GM12878 (cell line): ENCODE results near the gene RMC1. TPM values are rescaled to one million over a fixed set of nuclear protein-coding genes. Genes with fewer than 3 reads are reported as not detected.
A peak's percentile ranks its signal among the peaks of the same experiment; 100 is the strongest.

ENCODE experiments used
- ATAC-seq: fragments of 200-7000 bp; cut with Tn5 transposase; 3 replicates; pipeline ENCODE4 v1.9.1; 2020; ENCODE audit warnings: mild to moderate bottlenecking, moderate library complexity
- BruUV-seq: library from RNA; stranded (reverse); fragments of 400-500 nt; replicated peaks from 2 replicates; lab custom pipeline; 2021; lab: Mats Ljungman, UMichigan
- CTCF ChIA-PET: fragments of 300-600 bp; sonication (Branson Sonifier 250); formaldehyde crosslinking; extraction: SDS; loops from one replicate; lab custom pipeline; 2021; ENCODE audit warnings: inconsistent platforms; lab: Yijun Ruan, JAX
- POLR2A ChIA-PET: fragments of 350-600 bp; formaldehyde crosslinking; extraction: SDS; loops from one replicate; lab custom pipeline; 2021; ENCODE audit warnings: inconsistent platforms; lab: Charles Lee
- RAD21 ChIA-PET: fragments of 300-600 bp; sonication (Branson Sonifier 250); formaldehyde crosslinking; loops from one replicate; lab custom pipeline; 2023; ENCODE audit warnings: antibody characterized with exemption; ENCODE audit not compliant: unreplicated experiment; lab: Charles Lee
- SMC1A ChIA-PET: fragments of 300-600 bp; sonication (Branson Sonifier 250); formaldehyde crosslinking; loops from one replicate; lab custom pipeline; 2023; ENCODE audit not compliant: unreplicated experiment, uncharacterized antibody; lab: Charles Lee
- DNase-seq: peaks from one replicate; pipeline ENCODE4 v3.0.0-alpha.2; 2011; ENCODE audit warnings: low read depth, low spot score
- FAIRE-seq: peaks from 3 replicates; lab custom pipeline; 2011; peaks lifted over from hg19 to GRCh38; lab: Jason Lieb, UNC
- H2AFZ ChIP-seq: 2 replicates; pipeline ENCODE4 v1.6.0; 2011; ENCODE audit warnings: low read depth, low read length, control low read depth; ENCODE audit not compliant: control insufficient read depth
- H3K27ac ChIP-seq: 2 replicates; pipeline ENCODE4 v1.5.1; 2011; ENCODE audit warnings: control low read depth; ENCODE audit not compliant: control insufficient read depth, insufficient read depth
- H3K27me3 ChIP-seq, 2 experiments: replicated peaks in 1 of 2; 2 replicates each; pipeline versions ENCODE4 v1.6.0 to v1.6.1; 2011; ENCODE audit warnings: low read length in 1 of 2; ENCODE audit not compliant: control insufficient read depth in 2 of 2, insufficient read depth in 2 of 2
- H3K36me3 ChIP-seq, 2 experiments: 2 replicates each; pipeline ENCODE4 v1.5.1; 2011; ENCODE audit warnings: low read length in 1 of 2; ENCODE audit not compliant: control insufficient read depth in 2 of 2, insufficient read depth in 2 of 2
- H3K4me1 ChIP-seq: 2 replicates; pipeline ENCODE4 v1.6.1; 2011; ENCODE audit warnings: mild to moderate bottlenecking, low read length, moderate library complexity, mixed read lengths; ENCODE audit not compliant: control insufficient read depth, insufficient read depth
- H3K4me2 ChIP-seq: 2 replicates; pipeline ENCODE4 v1.6.0; 2011; ENCODE audit warnings: control low read depth; ENCODE audit not compliant: control insufficient read depth, insufficient read depth
- H3K4me3 ChIP-seq: fragments of 200-600 bp; sonication (generic); 2 replicates; pipeline ENCODE4 v1.5.1; 2016
- H3K79me2 ChIP-seq: 2 replicates; pipeline ENCODE4 v1.6.0; 2011; ENCODE audit warnings: low read length; ENCODE audit not compliant: control insufficient read depth, insufficient read depth
- H3K9ac ChIP-seq: 2 replicates; pipeline ENCODE4 v1.8.0; 2011; ENCODE audit warnings: low read length, control low read depth, mixed read lengths; ENCODE audit not compliant: control insufficient read depth, insufficient read depth
- H3K9me3 ChIP-seq: replicated peaks from 3 replicates; pipeline ENCODE4 v1.5.1; 2011; ENCODE audit warnings: mild to moderate bottlenecking, low read length; ENCODE audit not compliant: control insufficient read depth, insufficient read depth
- H4K20me1 ChIP-seq: 2 replicates; pipeline ENCODE4 v1.6.0; 2011; ENCODE audit not compliant: control insufficient read depth, insufficient read depth
- ASH2L ChIP-seq: fragments of 300-600, 200-600 bp; sonication (generic); IDR thresholded peaks from 2 replicates; pipeline ENCODE4 v1.6.1; 2017; ENCODE audit warnings: low read depth, mild to moderate bottlenecking, borderline replicate concordance
- BACH1 ChIP-seq: fragments of 450-650 bp; IDR thresholded peaks from 2 replicates; pipeline ENCODE4 v1.6.1; 2017; ENCODE audit warnings: mild to moderate bottlenecking, borderline replicate concordance
- CHD2 ChIP-seq: IDR thresholded peaks from 2 replicates; pipeline ENCODE4 v1.6.1; 2011; ENCODE audit warnings: low read depth, low read length, improper control_type of control experiment, borderline replicate concordance
- CHD4 ChIP-seq: fragments of 200-600 bp; sonication (generic); IDR thresholded peaks from 2 replicates; pipeline ENCODE4 v1.6.1; 2016; ENCODE audit warnings: mild to moderate bottlenecking
- CREB1 ChIP-seq: IDR thresholded peaks from 2 replicates; pipeline ENCODE4 v1.6.1; 2012; ENCODE audit warnings: low read depth, mild to moderate bottlenecking, inconsistent platforms
- DPF2 ChIP-seq: fragments of 450-650 bp; IDR thresholded peaks from 2 replicates; pipeline ENCODE4 v1.6.1; 2017; ENCODE audit warnings: mild to moderate bottlenecking
- E2F4 ChIP-seq: IDR thresholded peaks from 2 replicates; pipeline ENCODE4 v1.6.1; 2012; ENCODE audit warnings: low read depth, low read length, improper control_type of control experiment
- EED ChIP-seq: sonication (generic); IDR thresholded peaks from 2 replicates; pipeline ENCODE4 v1.6.1; 2016; ENCODE audit warnings: antibody characterized with exemption, low read depth
- ESRRA ChIP-seq: IDR thresholded peaks from 2 replicates; pipeline ENCODE4 v1.6.1; 2012; ENCODE audit warnings: mild to moderate bottlenecking, low read length, improper control_type of control experiment
- FOXK2 ChIP-seq: fragments of 450-650 bp; IDR thresholded peaks from 2 replicates; pipeline ENCODE4 v1.6.1; 2017; ENCODE audit warnings: mild to moderate bottlenecking, moderate library complexity
- FOXM1 ChIP-seq: IDR thresholded peaks from 2 replicates; pipeline ENCODE4 v1.6.1; 2012; ENCODE audit warnings: low read depth, mild to moderate bottlenecking, inconsistent platforms, low read length, moderate library complexity
- GABPA ChIP-seq: IDR thresholded peaks from 2 replicates; pipeline ENCODE4 v1.6.1; 2014; ENCODE audit warnings: antibody characterized with exemption, low read depth, mild to moderate bottlenecking, inconsistent platforms
- IKZF1 ChIP-seq: fragments of 450-650 bp; conservative IDR thresholded peaks from 2 replicates; pipeline ENCODE4 v1.6.1; 2017; ENCODE audit warnings: antibody characterized with exemption, mild to moderate bottlenecking
- IKZF2 ChIP-seq, 2 experiments: fragments of 450-650 bp; IDR thresholded peaks; 2 replicates each; pipeline ENCODE4 v1.6.1; 2017; ENCODE audit warnings: mild to moderate bottlenecking in 2 of 2, moderate library complexity in 2 of 2
- IRF4 ChIP-seq: IDR thresholded peaks from 2 replicates; pipeline ENCODE4 v1.6.1; 2011; ENCODE audit warnings: low read depth, low read length
- IRF5 ChIP-seq: fragments of 450-650 bp; IDR thresholded peaks from 2 replicates; pipeline ENCODE4 v1.6.1; 2017; ENCODE audit warnings: borderline replicate concordance
- MTA2 ChIP-seq: fragments of 450-650 bp; IDR thresholded peaks from 2 replicates; pipeline ENCODE4 v1.6.1; 2016; ENCODE audit warnings: low read depth, mild to moderate bottlenecking, moderate library complexity
- MYC ChIP-seq: IDR thresholded peaks from 2 replicates; pipeline ENCODE4 v1.6.1; 2011; ENCODE audit warnings: mild to moderate bottlenecking, low read length, moderate library complexity, inconsistent platforms; ENCODE audit not compliant: insufficient read depth, insufficient replicate concordance, insufficient read length, severe bottlenecking
- NBN ChIP-seq: fragments of 450-650 bp; IDR thresholded peaks from 2 replicates; pipeline ENCODE4 v1.6.1; 2016
- NR2C1 ChIP-seq: fragments of 450-650 bp; IDR thresholded peaks from 2 replicates; pipeline ENCODE4 v1.6.1; 2017; ENCODE audit warnings: antibody characterized with exemption, mild to moderate bottlenecking, moderate library complexity
- PML ChIP-seq: IDR thresholded peaks from 2 replicates; pipeline ENCODE4 v1.6.1; 2012; ENCODE audit warnings: low read length, inconsistent platforms
- RAD21 ChIP-seq: IDR thresholded peaks from 2 replicates; pipeline ENCODE4 v1.6.1; 2011; ENCODE audit warnings: mild to moderate bottlenecking, low read depth, low read length, moderate library complexity; ENCODE audit not compliant: insufficient read depth
- RUNX3 ChIP-seq: IDR thresholded peaks from 2 replicates; pipeline ENCODE4 v1.6.1; 2012; ENCODE audit warnings: low read length, inconsistent platforms
- SMARCA5 ChIP-seq: fragments of 450-650 bp; IDR thresholded peaks from 2 replicates; pipeline ENCODE4 v1.6.1; 2017; ENCODE audit warnings: mild to moderate bottlenecking
- SP1 ChIP-seq: IDR thresholded peaks from one replicate; pipeline ENCODE4 v1.6.1; 2011; ENCODE audit warnings: low read depth, low read length
- SREBF2 ChIP-seq: IDR thresholded peaks from 2 replicates; pipeline ENCODE4 v1.6.1; 2012; ENCODE audit warnings: mild to moderate bottlenecking, low read length
- YBX1 ChIP-seq: fragments of 450-650 bp; IDR thresholded peaks from 2 replicates; pipeline ENCODE4 v1.6.1; 2016; ENCODE audit warnings: antibody characterized with exemption
- WGBS: methylation state at CpG from one replicate; pipeline ENCODE4 v1.1.6; 2016; ENCODE audit warnings: low lambda C conversion rate; ENCODE audit not compliant: insufficient replicate concordance, insufficient coverage; ENCODE audit errors: missing lambda C conversion rate; 5-methylcytosine and 5-hydroxymethylcytosine counted together
- in situ Hi-C: fragments of 300-500 bp; cut with MboI; formaldehyde crosslinking; loops from 9 replicates; pipeline ENCODE4 v1.14.3; 2018; ENCODE audit warnings: mixed read lengths
- intact Hi-C: fragments of 100-400 bp; cut with micrococcal nuclease; formaldehyde crosslinking; loops from one replicate; pipeline ENCODE4 v1.14.2; 2022; ENCODE audit not compliant: unreplicated experiment
- polyA plus RNA-seq, 11 experiments: library from polyadenylated mRNA; depleted of rRNA in 4 of 11; unstranded in 6 of 11; stranded (reverse) in 5 of 11; fragments of >200 nt; fragmentation: Nextera tagmentation in 4 of 11; fragmentation: Illumina TruSeq in 1 of 11; extraction: Ambion mirVana in 4 of 11; extraction: Trizol in 1 of 11; gene quantifications; 1 replicate in 1 of 11; 2 replicates in 10 of 11; pipeline versions ENCODE4 v1.2.1 to v1.2.3, GENCODE V29; 2011 to 2016; ENCODE audit warnings: inconsistent platforms in 2 of 11, missing spikeins in 2 of 11, low read depth in 1 of 11
- total RNA-seq, 4 experiments: library from RNA; depleted of rRNA in 3 of 4; stranded (reverse); fragments of >200 nt in 3 of 4; fragmentation: Illumina TruSeq in 1 of 4; extraction: Trizol in 1 of 4; gene quantifications; 2 replicates each; pipeline versions ENCODE4 v1.2.1 to v1.2.3, GENCODE V29; 2013 to 2021

The RMC1 gene
- total and polyA plus RNA-seq, 10 of the 15 experiments (the other 5 are each of a cell fraction or from before 2014, with no cell fraction given), result 8.4 to 57.6 (median 42.5) TPM

- CTCF ChIA-PET, result interaction anchor here (0.7 to 3.6 kb wide), 14 partner anchors 8 to 348 kb away, joined by 3 to 34 read pairs (median 4); partner anchors contain the start of gene RIOK3
- Histone ChIP-seq H3K4me3 (peak overlapping the region; percentile 29; the same call in 1 of the 2 replicates), H2AFZ (no peak overlapping the region; the same call in 1 of the 2 replicates), H3K27ac (peak overlapping the region; percentile 73), H3K79me2 (no peaks in the 10 kb centered on the region), H3K4me2 (peak overlapping the region; percentile 53), H3K4me1 (peaks cover 19% of the 10 kb centered on the region), H3K9me3 (no peaks in the 10 kb centered on the region), H4K20me1 (no peaks in the 10 kb centered on the region), H3K27me3 (no peaks in the 10 kb centered on the region), H3K9ac (no peak overlapping the region; the same call in none of the 2 replicates), H3K36me3 (peaks cover 8 to 20% of the 10 kb centered on the region in 2 experiments)
- no TSS peak for BruUV-seq
- FAIRE-seq (peak; percentile 76), ATAC-seq (peak; percentile 90), DNase-seq (no peak)
- intact Hi-C loops, result no loop called here
- POLR2A ChIA-PET, result interaction anchor here (0.7 to 3.8 kb wide), 12 partner anchors 8 to 346 kb away, joined by 3 to 17 read pairs (median 4); partner anchors contain the start of gene RIOK3
- 0% methylated on average over 3 of the region's 3 CpGs for WGBS
- SMC1A ChIA-PET, result interaction anchor here (0.6 to 3.7 kb wide), 21 partner anchors 8 to 502 kb away, joined by 3 to 26 read pairs (median 5); partner anchors contain the start of gene RIOK3
- RAD21 ChIA-PET, result interaction anchor here (0.9 to 2.6 kb wide), 8 partner anchors 8 to 68 kb away, joined by 3 to 16 read pairs (median 5); partner anchors contain the start of genes RIOK3 and RMC1
- in situ Hi-C loops, result no loop called here
- no peak for TF ChIP-seq FOXK2
- TF ChIP-seq SP1, result no peak
- no peak for TF ChIP-seq GABPA
- no peak for TF ChIP-seq FOXM1
- TF ChIP-seq PML, result no peak
- TF ChIP-seq BACH1, result no peak
- TF ChIP-seq MYC, result no peak
- TF ChIP-seq MTA2, result peak; percentile 45; the same call in 1 of the 2 replicates
- TF ChIP-seq NR2C1, result no peak
- peak; percentile 39 to 49; a peak in 2 of 4 replicates for TF ChIP-seq IKZF2 (IDR thresholded peaks at IDR 0.05)
- TF ChIP-seq IRF5, result no peak
- TF ChIP-seq ESRRA, result no peak
- no peak for TF ChIP-seq IRF4
- TF ChIP-seq DPF2, result no peak
- TF ChIP-seq CHD2, result no peak
- TF ChIP-seq RAD21, result no peak
- no peak for TF ChIP-seq YBX1
- TF ChIP-seq E2F4, result no peak
- TF ChIP-seq NBN, result 0 out of 2 replicates have a peak, but pooled peaks have one; percentile 14
- TF ChIP-seq CREB1, result no peak
- TF ChIP-seq EED, result no peak
- TF ChIP-seq RUNX3, result peak; percentile 54
- TF ChIP-seq CHD4, result no peak
- TF ChIP-seq SMARCA5, result no peak
- TF ChIP-seq IKZF1, result peak; percentile 52
- TF ChIP-seq SREBF2, result no peak
- no peak for TF ChIP-seq ASH2L
Measured at GRCh38 chr18:23479829-23480505, 23.3 kb upstream of the RMC1 start.
